Measurements from ENCODE around the gene IKBKG.
A peak's percentile ranks its signal among the peaks of the same experiment; 100 is the strongest.
"Not testable (repeated sequence)": the region's sequence is repeated elsewhere in the genome, so short reads cannot be mapped to it uniquely, and the experiment has no call there.

Gene IKBKG

DNA sequence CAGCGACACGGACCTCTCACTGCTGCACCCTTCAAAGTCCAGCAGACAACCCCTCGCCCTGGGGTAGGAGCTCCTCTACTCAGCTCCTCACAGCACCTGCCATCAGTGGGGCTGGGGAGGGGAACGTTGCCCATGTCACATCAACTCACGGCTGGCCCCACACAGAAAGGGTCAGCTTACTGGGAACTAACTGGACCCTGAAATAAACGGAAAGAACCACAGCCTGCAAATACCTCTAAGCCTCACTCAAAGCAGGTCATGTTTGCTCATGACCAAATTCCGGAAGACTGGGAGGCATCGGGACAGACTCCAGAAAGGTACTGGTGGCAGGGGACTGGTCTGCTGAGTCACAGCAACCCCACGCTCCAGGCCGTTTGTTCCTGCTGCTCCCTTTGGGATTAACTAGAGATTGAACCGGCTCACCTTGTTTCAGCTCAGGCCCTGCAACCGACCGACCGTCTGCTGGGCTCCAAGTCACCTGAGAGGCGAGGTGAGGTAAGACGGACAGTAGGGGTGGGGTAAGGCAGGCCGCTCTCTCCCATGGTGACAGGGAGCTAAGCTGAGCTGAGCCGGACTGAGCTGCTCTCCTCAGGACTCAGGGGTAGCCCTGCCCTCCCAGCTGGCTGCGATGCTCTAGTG, 6.4 kb upstream of the IKBKG start:
- FAIRE-seq (no peak), DNase-seq (ENCODE audit: insufficient read length, low spot score) (no peak)
- TF ChIP-seq POLR2AphosphoS5 (IDR thresholded peaks at IDR 0.05; ENCODE audit: low read depth, low read length) (no peak), SPI1 (IDR thresholded peaks at IDR 0.05; ENCODE audit: low read depth, low read length) (no peak)

DNA sequence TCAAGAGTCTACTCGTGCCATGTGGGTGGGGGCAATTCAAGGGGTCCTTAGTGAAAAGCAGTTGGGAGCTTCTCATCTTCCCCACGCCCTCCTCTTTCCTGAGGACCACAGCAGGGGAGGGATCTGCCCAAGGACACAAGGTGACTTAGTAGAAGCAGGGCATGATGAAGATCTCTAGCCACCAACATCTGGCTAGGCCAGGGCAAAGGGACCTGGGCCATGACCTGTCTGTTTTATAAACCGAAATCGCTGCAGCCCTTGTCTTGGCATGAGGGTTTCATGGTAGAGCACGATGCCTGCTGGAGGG, 5.9 kb upstream of the IKBKG start:
- FAIRE-seq (no peak), DNase-seq (ENCODE audit: insufficient read length, low spot score) (no peak)
- no peak for TF ChIP-seq POU2F2 (IDR thresholded peaks at IDR 0.05; ENCODE audit: low read depth, low read length)
- no peak for TF ChIP-seq POLR2A (IDR thresholded peaks at IDR 0.05; ENCODE audit: low read depth, low read length)
- no peak for TF ChIP-seq POLR2AphosphoS5 (IDR thresholded peaks at IDR 0.05; ENCODE audit: low read depth, low read length)
- no peak for TF ChIP-seq SPI1 (IDR thresholded peaks at IDR 0.05; ENCODE audit: low read depth, low read length)
- no peak for TF ChIP-seq TAF1 (IDR thresholded peaks at IDR 0.05; ENCODE audit: low read depth, low read length)

DNA sequence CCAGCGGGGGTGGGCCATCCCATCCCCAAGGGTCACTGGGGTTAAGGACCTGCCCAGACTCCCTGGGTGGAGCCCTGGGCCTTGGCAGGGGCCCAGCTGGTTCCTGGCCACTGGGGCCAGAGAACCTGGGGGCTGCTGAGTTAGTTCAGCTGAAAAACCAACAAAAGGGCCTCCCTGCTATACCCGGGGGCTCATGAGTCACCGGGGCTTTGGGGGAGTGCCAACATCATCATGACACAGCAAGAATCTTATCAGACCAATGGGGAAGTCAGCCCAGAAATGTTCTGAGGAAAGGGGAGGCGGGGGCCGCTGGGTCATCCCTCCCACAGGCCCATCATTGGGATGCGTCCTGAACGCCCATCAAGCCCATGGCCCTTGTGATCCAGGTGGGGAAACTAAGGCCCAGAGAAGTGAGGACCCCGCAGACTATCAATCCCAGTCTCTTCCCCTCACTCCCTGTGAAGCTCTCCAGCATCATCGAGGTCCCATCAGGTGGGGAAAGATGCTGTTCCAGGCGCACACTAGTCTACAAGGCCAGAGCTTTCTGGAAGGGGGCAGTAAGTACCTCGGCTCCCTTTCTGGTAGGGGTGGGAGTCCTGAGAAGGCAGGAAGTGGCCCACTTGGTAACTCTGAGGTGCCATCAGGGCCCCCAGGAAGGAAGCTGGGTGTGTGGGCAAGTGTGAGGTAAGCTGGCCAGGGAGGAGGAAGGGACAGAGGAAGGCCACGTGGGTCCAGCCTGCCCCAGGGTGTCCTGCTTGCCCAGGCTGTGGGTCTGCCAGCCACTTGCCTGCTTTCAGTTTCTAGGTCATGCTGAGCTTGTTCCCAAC, 5.3 kb upstream of the IKBKG start:
- TF ChIP-seq PAX5 (IDR thresholded peaks at IDR 0.05; ENCODE audit: insufficient read depth, low read length, severe bottlenecking) = no peak
- no peak for TF ChIP-seq SPI1 (IDR thresholded peaks at IDR 0.05; ENCODE audit: low read depth, low read length)
- no peak for TF ChIP-seq POLR2A (IDR thresholded peaks at IDR 0.05; ENCODE audit: low read depth, low read length)
- no peak for TF ChIP-seq POU2F2 (IDR thresholded peaks at IDR 0.05; ENCODE audit: low read depth, low read length)
- TF ChIP-seq POLR2AphosphoS5 (IDR thresholded peaks at IDR 0.05; ENCODE audit: low read depth, low read length) = no peak
- no peak for TF ChIP-seq TAF1 (IDR thresholded peaks at IDR 0.05; ENCODE audit: low read depth, low read length)
- FAIRE-seq (peak; percentile 57), DNase-seq (ENCODE audit: insufficient read length, low spot score) (no peak)

DNA sequence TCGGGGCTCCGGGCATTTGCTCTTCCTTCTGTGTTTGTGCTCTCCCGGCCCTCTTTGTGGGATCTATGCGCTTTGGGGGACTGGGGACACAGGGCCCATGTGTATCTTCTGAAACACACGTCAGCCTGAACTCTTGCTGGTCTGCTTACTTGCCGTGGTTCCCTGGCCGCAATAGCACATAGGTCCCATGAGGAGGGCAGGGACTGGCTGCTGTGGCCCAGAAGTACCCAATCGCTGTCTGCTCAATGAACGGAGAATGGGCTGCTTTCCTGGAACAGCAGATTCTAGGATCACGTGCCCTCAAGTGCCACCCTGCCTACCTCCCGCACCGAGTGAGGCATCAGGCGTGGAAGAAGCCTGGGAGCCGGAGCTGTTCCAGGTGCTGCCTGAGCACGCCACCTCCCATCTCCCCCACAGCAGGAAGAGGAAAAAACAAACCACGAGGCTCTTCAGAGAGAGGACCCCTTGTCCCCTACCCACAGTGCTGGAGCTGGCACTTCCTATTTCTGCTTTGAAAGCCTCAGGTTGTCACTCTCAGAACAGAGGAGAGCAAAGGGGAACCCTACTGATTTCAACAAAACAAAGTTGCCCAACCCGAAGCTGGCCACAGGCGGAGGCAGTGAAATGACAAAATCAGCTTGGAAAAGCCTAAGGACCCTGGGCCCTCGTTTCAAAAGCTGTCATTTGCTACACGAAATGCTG, 4.5 kb upstream of the IKBKG start:
- FAIRE-seq = peak; percentile 71
- no peak for TF ChIP-seq POU2F2 (IDR thresholded peaks at IDR 0.05; ENCODE audit: low read depth, low read length)
- TF ChIP-seq PAX5 (IDR thresholded peaks at IDR 0.05; ENCODE audit: insufficient read depth, low read length, severe bottlenecking) = no peak
- no peak for TF ChIP-seq POLR2AphosphoS5 (IDR thresholded peaks at IDR 0.05; ENCODE audit: low read depth, low read length)
- no peak for TF ChIP-seq TAF1 (IDR thresholded peaks at IDR 0.05; ENCODE audit: low read depth, low read length)
- no peak for TF ChIP-seq POLR2A (IDR thresholded peaks at IDR 0.05; ENCODE audit: low read depth, low read length)
- peak; percentile 44 for TF ChIP-seq SPI1 (IDR thresholded peaks at IDR 0.05; ENCODE audit: low read depth, low read length)
- no peak for DNase-seq (ENCODE audit: insufficient read length, low spot score)

DNA sequence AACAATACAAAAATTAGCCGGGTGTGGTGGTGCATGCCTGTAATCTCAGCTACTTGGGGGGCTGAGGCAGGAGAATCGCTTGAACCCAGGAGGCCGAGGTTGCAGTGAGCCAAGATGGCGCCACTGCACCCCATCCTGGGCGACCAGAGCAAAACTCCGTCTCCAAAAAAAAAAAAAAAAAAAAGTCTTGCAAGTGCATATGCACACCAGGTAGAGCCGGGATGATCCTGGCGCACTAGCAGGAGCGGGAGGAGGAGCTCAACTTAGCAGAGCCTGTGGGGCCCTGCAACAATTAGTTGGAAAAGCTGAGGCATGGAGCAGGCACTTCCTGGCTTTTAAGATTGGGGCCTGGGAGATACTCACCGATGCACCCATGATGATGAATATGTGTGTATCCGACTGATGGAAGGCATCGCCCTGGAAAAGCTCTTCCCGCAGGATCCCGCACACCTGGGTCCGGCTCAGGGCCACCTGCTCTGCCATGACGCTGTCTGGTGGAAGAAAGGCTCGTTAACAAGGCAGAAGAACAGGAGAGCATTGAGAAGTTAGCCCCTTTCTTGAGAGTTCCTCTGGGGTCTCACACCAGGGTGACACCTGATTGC, 1.6 kb upstream of the IKBKG start:
- TF ChIP-seq POU2F2 (IDR thresholded peaks at IDR 0.05; ENCODE audit: low read depth, low read length) = no peak
- TF ChIP-seq POLR2AphosphoS5 (IDR thresholded peaks at IDR 0.05; ENCODE audit: low read depth, low read length) = no peak
- TF ChIP-seq SPI1 (IDR thresholded peaks at IDR 0.05; ENCODE audit: low read depth, low read length) = no peak
- no peak for TF ChIP-seq POLR2A (IDR thresholded peaks at IDR 0.05; ENCODE audit: low read depth, low read length)
- TF ChIP-seq TAF1 (IDR thresholded peaks at IDR 0.05; ENCODE audit: low read depth, low read length) = no peak
- TF ChIP-seq PAX5 (IDR thresholded peaks at IDR 0.05; ENCODE audit: insufficient read depth, low read length, severe bottlenecking) = no peak
- no peak for FAIRE-seq
- DNase-seq (ENCODE audit: insufficient read length, low spot score) = no peak

DNA sequence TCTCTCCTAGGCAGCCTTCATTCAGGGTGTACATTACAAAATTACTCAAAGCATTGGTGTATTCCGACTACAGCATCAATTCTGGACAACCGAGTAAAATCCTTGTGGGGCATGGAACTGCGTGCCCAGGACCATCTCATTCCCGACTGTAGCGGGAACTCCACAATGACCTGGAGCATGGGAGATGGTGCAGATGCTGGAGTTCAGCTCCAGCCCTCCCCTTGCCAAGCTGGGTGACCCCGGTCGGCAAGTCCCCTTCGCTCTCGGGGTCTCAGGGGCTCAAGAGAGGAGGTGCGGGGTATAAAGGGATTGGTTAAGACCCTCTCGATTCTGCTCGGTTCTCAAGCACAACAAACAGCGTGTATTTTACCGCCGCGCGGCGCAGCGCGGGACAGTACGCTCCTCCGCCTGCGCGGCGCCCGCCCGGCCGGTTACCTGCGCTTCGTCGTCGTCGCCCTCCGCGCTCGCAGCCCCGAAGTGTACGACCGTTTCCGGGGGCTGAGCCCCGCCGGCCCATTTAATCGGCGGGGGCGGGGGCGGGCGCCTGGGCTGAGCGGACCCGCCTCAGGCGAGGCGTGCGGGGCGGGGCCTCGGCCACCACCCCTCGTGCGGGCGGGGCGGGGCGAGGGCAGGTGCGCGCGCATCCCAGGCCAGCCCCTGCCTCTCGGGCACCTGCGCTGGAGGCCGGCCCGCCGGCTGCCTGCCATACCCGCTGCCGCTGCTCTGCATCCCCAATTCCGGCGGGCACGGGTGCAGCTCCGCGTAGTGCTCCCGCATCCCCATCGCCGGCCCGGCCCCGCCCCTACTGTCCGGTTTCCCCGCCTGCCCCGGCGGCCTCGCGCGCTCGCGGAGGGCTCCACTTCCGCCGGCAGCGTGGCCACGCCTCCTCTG, 821 bp upstream of the IKBKG start, which contains the start of gene G6PD:
TSS of gene G6PD (minus strand) at position 493 of the 891 bp plus-strand sequence. CDS start 691 bp downstream, outside the sequence.
- FAIRE-seq = no peak
- peak; percentile 48 for TF ChIP-seq POLR2A (IDR thresholded peaks at IDR 0.05; ENCODE audit: low read depth, low read length)
- no peak for TF ChIP-seq SPI1 (IDR thresholded peaks at IDR 0.05; ENCODE audit: low read depth, low read length)
- TF ChIP-seq TAF1 (IDR thresholded peaks at IDR 0.05; ENCODE audit: low read depth, low read length) = no peak
- TF ChIP-seq POLR2AphosphoS5 (IDR thresholded peaks at IDR 0.05; ENCODE audit: low read depth, low read length) = peak; percentile 65; the same call in 1 of the 2 replicates
- no peak for TF ChIP-seq PAX5 (IDR thresholded peaks at IDR 0.05; ENCODE audit: insufficient read depth, low read length, severe bottlenecking)
- TF ChIP-seq POU2F2 (IDR thresholded peaks at IDR 0.05; ENCODE audit: low read depth, low read length) = no peak
- DNase-seq (ENCODE audit: insufficient read length, low spot score) = peak; percentile 79

DNA sequence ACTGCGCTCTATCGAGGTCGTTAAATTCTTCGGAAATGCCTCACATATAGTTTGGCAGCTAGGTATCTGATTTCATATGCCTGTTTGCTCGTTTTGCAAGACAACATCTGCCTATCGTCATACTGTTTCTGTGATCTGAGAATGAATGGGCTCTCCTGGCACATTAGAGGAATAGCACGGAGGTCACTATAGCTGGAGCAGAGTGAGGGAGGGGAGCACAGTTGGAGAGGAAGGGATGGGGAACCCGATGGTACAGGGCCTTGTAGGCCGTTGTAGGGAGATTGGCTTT, 552 bp downstream of the IKBKG start:
- FAIRE-seq = no peak
- no peak for DNase-seq (ENCODE audit: insufficient read length, low spot score)
- TF ChIP-seq TAF1 (IDR thresholded peaks at IDR 0.05; ENCODE audit: low read depth, low read length) = no peak
- TF ChIP-seq POLR2A (IDR thresholded peaks at IDR 0.05; ENCODE audit: low read depth, low read length) = no peak
- no peak for TF ChIP-seq POU2F2 (IDR thresholded peaks at IDR 0.05; ENCODE audit: low read depth, low read length)
- no peak for TF ChIP-seq POLR2AphosphoS5 (IDR thresholded peaks at IDR 0.05; ENCODE audit: low read depth, low read length)
- TF ChIP-seq PAX5 (IDR thresholded peaks at IDR 0.05; ENCODE audit: insufficient read depth, low read length, severe bottlenecking) = no peak
- no peak for TF ChIP-seq SPI1 (IDR thresholded peaks at IDR 0.05; ENCODE audit: low read depth, low read length)

DNA sequence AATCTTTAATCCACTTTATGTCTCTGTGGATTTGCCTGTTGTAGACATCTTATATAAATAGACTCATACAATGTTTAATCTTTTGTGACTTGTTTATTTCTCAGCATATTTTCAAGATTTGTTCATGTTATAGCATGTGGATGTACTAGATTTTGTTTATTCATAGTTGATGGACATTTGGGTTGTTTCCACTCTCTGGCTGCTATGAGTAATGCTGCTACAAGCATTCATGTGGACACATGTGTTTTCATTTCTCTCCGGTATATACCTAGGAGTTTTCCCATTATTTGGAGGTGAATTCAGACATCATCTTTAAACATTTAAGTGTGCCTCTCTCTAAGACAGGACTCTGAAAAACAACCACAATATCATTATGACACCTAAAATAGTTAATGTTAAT, 2.3 kb downstream of the IKBKG start:
- FAIRE-seq (no peak), DNase-seq (ENCODE audit: insufficient read length, low spot score) (no peak)
- no peak for TF ChIP-seq SPI1 (IDR thresholded peaks at IDR 0.05; ENCODE audit: low read depth, low read length)
- no peak for TF ChIP-seq PAX5 (IDR thresholded peaks at IDR 0.05; ENCODE audit: insufficient read depth, low read length, severe bottlenecking)
- no peak for TF ChIP-seq POLR2AphosphoS5 (IDR thresholded peaks at IDR 0.05; ENCODE audit: low read depth, low read length)
- TF ChIP-seq TAF1 (IDR thresholded peaks at IDR 0.05; ENCODE audit: low read depth, low read length) = no peak
- TF ChIP-seq POU2F2 (IDR thresholded peaks at IDR 0.05; ENCODE audit: low read depth, low read length) = no peak
- no peak for TF ChIP-seq POLR2A (IDR thresholded peaks at IDR 0.05; ENCODE audit: low read depth, low read length)

DNA sequence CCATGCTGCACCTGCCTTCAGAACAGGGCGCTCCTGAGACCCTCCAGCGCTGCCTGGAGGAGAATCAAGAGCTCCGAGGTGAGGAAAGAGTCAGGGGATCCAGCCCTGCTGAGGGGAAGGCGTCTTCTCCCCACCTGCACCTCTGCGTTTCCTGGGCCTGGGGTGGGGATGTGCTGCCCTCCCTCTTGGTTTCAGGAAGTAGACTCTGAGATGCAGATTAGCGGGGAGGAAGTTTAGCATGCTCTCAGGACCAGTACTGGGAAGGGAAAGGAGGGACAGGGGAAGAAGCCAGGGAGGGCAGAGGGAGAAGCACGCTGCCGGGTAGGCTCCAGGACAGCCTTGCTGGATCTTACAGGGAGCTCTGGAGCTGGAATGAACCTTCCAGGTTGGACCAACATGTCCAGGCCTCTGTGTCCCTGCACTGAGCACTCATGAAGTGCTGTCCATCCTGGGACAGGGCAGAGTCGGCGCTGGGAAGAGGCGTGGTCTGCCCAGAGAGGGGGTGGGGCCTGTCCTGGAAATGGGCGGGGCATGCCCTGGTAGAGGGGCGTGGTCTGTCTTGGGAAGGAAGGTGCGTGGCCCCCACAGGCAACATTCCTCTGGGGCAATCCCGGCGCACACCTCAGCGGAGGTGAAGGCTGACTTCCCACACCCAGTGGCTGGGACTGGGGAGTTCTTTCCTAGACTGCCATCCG, 4.8 kb downstream of the IKBKG start:
- peak; percentile 95 for FAIRE-seq
- not testable (repeated sequence) for DNase-seq (ENCODE audit: insufficient read length, low spot score)

DNA sequence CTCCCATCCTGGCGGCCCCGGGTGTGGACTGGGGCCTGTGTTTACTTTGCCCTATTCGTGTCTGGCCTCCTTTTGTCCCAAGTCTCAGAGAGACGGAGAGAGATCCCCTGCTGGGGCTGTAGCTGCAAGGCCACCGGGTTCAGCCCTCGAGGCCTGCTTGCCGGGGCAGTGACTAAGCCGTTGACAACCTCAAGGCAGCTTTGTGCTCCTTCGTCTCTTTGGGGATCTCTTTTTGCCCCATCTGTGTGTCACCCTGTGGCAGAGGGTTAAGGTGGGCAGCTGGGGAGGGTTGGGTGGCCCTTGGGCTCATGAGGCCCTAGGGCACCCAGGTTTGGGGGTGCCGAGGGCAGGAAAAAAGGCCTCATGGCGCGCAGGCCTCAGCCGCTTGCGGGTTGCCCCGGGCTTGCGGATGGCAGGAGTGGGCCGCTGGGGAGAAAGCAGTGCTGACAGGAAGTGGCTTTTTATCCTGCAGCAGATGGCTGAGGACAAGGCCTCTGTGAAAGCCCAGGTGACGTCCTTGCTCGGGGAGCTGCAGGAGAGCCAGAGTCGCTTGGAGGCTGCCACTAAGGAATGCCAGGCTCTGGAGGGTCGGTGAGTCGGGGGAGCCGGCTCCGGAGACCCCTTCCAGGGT, 10.8 kb downstream of the IKBKG start:
- not testable (repeated sequence) for FAIRE-seq; DNase-seq (ENCODE audit: insufficient read length, low spot score)

DNA sequence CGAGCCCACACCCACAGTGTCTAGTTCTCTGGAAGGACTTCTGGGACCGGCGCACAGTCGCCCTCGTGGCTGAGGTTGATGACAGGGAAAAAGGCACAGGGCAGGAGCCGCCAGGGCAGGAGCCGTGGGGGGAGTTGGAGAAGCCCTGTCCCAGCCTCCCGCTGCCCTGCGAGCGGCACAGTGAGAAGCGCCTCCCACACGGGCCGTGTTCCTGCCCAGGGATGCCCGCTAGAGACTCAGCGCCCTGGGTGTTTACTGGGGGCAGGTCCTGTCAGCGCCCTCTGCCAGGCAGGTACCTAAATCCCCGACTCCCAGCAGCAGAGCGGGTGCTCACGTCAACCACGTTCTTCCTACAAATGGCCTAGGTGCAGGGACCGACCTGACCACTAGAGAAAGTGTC, 11.5 kb downstream of the IKBKG start:
- not testable (repeated sequence) for FAIRE-seq

DNA sequence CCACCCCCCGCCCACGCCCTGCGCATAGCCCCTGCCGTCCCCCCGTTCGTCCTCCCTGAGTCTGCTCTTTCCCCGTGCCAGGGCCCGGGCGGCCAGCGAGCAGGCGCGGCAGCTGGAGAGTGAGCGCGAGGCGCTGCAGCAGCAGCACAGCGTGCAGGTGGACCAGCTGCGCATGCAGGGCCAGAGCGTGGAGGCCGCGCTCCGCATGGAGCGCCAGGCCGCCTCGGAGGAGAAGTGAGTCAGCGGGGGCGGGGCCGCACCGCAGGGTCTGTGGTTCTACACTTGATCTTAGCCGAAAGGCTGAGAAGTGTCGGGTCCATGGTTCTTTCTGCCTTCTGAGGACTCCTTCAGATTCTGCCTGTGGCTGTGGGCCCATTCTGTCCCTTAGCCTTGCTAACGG, 12.9 kb downstream of the IKBKG start:
- not testable (repeated sequence) for FAIRE-seq; DNase-seq (ENCODE audit: insufficient read length, low spot score)

More for the DNA sequence above, 11.5 kb downstream of the IKBKG start:
- not testable (repeated sequence) for DNase-seq (ENCODE audit: insufficient read length, low spot score)

Data from GM12891 (cell line).